Lower leg skin (tissue), 3 donors: ENCODE data around the gene FSTL1.

ENCODE experiments used
- CTCF ChIP-seq, 3 donors: fragments of 450-650 bp; IDR thresholded peaks; one replicate each; pipeline ENCODE4 v1.5.1; 2016; ENCODE audit warnings: antibody characterized with exemption in 3 of 3, mild to moderate bottlenecking in 3 of 3, moderate library complexity in 2 of 3
- POLR2A ChIP-seq, 2 donors: fragments of 450-650 bp; IDR thresholded peaks; one replicate each; pipeline ENCODE4 v1.6.1; 2016 to 2017; ENCODE audit warnings: antibody characterized with exemption in 2 of 2, mild to moderate bottlenecking in 1 of 2, moderate library complexity in 1 of 2

- TF ChIP-seq CTCF (IDR thresholded peaks at IDR 0.05), result no peak
- TF ChIP-seq POLR2A (IDR thresholded peaks at IDR 0.05), result no peak
Observed at GRCh38 chr3:120350401-120350941, 100.3 kb downstream of the FSTL1 start.
